Measurements from ENCODE around the gene BTBD8.
"Not testable (repeated sequence)": the region's sequence is repeated elsewhere in the genome, so short reads cannot be mapped to it uniquely, and the experiment has no call there.

Gene BTBD8

DNA sequence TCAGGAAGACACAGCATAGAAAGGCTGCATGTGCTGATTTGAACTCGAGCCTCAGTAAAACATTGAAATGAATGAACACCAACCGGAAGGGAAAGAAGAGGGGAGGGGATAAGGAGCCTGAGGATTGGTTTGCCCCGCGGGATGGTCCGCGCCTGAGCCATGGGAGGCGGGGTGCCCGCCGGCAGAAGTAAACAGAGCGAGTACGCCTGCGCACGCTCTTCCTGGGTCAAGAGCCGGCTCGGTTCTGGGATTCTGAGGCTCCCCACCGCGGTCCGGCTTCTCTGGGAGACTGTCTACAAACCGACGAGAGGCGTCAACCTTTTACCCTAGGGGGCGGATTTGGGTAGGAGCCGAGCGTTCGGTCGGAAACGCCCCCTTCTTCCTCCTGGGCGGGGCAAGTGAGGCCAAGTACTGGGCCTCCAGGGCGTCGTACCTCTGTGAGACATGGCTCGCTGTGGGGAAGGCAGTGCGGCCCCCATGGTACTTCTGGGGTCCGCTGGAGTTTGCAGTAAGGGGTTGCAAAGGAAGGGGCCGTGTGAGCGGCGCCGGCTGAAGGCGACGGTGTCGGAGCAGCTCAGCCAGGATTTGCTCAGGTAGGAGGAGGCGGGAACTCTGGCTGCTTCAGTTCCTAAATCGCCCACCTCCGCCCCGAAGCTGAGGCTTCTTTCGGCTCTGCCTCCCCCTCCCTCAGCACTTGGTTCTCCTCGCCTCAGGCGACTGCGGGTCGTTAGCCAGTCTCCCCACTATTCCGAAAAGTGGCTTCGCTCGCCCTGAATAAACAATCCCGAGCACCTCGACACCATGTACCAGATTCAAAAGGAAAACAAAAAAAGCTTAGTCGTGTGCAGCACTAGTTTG, at the start of gene BTBD8:
TSS of gene BTBD8 (plus strand) at position 218 of the 858 bp plus-strand sequence. CDS start at position 445, 227 bp downstream.
- peak; percentile 62 for DNase-seq (ENCODE audit: low spot score)

DNA sequence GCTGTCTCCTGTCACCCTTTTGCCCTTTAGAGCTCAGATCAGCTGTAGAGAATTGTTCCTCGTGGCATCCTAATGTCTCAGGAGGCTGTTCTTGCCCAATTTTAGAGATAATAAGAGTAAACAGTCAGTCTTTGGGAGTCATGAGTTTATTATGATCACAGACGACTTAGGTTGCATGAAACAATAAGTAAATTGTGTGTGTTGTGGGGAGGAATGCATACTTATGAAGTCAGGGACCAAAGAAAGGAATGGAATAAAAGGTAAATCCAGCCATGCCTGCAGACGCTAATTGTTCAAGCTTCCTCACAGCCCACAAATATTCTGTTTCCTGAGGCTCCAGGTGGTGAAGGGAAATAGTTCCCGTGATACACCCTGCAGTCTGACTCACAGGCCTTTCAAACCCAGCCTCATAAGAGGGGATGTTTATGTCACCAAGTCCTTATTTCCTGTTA, 49.5 kb upstream of the BTBD8 start:
- DNase-seq (ENCODE audit: low spot score), result no peak

DNA sequence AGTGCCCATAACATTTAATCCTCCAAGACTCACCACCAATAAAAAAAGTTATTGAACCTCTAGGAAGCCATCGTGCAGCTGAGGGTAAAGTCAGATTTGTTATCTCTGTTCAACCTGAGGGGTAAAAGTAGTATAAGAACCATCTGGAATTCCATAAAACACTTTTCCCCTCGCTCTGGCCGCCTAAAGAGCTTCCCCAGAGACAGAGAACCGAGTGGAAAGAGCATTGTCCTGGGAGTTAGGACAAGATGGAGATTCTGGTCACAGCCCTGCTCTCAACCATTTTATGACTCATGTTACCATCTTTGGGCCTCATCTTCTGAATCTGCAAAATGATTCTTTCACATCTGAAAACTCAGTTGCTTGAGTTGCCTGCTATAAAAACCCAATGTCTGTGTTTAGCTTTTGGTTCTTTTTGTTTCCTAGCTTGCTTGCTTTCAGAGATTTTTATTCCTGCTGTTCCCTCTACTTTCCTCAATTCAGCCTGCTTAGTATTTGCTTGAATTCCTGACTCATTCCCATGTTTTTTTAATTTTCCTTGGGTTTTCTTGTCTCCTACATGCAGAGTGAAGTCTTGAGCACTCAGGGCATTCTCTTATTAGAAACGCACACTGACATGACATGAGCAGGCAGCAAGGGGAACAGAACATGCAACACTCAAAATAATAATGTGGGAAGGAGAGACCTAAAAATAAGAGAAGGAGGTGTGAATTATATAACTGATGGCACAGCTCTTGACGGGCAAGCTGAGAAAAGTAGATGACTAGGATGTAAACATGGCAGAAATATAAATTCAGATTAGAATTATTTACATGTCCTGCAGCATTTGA, 48.6 kb upstream of the BTBD8 start:
- no peak for DNase-seq (ENCODE audit: low spot score)

DNA sequence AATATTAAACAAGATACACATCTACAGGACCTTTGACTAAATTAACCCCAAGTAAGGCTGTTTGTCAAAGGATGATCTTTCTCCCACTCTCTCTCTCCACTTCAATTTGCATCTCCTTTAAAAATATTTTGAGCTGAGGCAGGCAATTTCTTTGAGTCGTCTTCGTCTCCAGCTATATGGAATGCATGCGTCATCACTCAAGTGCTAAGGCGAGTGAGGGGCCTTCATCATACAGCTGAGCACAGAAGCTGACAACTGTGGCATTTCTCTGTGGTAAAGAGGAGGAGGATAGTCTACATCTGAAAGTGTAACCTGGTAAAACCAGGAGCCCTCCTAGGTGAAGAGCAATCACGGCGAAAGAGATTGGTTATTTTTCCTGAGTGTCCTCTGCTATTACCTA, 42.7 kb upstream of the BTBD8 start:
- DNase-seq (ENCODE audit: low spot score), result no peak

DNA sequence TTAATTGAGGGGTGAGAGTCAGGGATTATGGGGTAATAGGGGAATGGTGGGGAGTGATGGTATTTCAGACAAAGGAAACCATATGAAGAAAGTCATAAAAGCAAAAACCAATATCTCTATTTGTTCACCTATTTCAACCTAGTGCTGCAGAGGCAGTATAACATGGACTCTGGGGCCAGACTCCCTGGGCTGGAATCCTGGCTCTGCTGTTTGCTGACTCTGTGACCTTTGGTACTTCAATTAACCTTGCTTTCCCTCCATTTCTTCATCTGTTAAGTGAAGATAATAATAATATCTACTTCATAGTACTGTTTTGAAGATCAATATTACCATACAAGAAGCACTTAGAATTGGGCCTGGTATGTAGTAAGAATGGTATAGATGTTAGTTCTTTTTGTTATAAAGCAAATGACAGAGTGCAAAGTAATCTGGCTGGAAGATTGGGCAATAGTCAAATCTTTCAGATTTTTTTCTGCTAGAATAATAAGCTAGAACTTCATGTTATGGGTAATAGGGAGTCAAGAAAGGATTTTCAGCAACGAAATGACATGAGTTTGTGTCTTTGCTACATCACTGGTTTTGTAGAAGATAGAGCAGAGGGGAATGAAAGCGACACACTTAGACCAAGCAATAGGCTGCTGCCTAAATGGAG, 41.3 kb upstream of the BTBD8 start:
- DNase-seq (ENCODE audit: low spot score), result no peak

- DNase-seq (ENCODE audit: low spot score), result no peak
Measured at GRCh38 chr1:92040971-92041370, 39.2 kb upstream of the BTBD8 start.

DNA sequence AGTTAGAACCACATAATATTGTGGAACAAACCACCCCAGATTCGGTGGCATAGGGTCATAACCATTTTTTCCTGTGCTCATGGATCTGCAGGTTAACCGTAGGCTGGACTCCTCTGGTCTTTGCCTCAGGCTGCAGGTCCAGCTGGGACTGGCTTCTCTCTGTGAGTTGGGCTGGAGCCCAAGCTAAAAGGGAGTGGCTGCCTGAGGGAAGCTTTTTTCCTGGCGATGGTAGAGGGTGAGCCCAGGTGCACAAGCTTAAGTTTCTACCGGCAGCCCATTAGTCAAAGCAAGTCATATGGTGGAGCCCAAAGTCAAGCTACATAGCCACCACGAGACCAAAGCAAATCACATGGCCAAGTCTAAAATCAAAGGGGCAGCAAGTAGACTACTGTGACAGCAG, 36.5 kb upstream of the BTBD8 start:
- no peak for DNase-seq (ENCODE audit: low spot score)

DNA sequence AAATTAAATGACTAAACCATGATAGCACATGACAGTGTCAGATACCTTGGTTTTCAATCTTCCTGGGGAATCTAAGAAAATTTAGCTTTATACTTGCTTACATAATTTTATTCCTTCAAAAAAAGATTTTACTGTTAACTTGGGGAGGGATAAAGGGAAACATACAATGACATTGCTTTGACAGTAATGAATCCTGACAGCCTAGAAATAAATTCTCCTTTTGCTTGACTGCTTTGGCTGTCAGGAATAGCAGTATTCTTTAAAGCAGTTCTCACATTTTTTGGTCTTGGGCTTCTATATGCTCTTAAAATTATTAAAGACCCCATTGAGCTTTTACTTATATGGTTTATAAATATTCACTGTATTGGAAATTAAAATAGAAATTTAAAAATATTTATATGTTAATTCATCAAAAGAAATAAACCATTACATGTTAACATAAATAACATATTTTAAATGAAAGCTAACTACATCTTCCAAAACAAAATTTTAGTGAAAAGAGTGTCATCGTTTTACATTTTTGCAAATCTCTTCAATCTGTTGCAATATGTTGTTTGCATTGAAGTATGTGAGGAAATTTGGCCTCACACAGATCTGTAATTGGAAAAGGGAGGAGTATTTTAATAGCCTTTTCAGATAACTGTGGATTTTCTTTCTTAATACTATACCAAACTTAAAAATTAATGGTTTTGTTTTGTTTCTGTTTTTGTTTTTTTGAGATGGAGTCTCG, 34.2 kb upstream of the BTBD8 start:
- DNase-seq (ENCODE audit: low spot score), result no peak

DNA sequence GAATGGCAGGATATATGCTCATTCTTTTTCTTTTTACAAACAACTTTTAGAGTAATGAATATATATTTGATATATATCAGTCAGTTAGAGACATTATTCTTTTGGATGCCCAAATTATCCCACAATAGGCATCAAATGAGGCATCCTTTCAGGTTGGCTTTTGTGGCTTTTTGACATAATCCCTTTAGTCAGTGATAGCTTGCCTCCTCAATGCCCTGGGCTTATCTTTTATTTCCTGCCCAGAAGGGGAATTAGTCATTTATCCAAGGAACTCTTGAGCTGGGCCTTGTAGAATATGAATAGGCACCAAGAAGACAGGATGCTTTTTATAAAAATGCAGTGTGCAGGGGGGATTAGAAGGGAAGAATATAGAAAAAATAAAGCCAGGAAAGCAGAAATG, 28.2 kb upstream of the BTBD8 start:
- no peak for DNase-seq (ENCODE audit: low spot score)

GRCh38 chr1:92065042-92065441, 15.1 kb upstream of the BTBD8 start:
- no peak for DNase-seq (ENCODE audit: low spot score)

DNA sequence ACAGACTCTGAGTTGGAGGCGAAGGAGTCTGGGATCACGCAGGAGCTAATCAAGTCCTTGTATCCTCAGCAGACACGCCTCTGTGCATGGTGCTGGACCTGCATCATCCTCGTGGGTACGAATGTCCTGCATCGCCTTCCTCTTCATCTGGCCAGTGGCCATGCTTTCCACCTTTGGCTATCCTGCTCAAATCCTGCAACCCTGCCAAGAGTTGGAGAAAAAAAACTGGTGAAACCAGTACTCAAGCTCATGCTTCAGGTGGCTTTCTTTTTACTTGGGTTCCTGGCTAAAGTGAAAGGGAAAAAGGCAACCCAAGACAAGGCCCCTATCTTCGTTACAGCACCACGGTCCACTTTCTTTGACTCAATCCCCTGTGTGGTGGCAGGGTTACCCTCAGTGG, 13.8 kb upstream of the BTBD8 start:
- DNase-seq (ENCODE audit: low spot score), result no peak

DNA sequence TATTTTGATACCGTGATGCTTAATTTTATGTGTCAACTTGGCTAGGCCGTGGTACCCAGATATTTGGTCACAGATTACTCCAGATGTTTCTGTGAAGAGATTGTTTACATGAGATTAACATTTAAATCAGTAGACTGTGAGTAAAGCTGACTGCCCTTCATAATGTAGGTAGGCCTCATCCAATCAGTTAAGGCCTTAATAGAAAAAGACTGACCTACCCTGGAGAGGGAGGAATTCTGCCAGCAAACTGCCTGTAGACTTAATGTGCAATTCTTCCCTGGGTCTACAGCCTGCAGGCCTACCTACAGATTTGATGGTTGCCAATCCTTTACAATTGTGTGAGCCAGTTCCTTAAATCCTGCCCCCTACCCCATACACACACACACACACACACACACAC, 9.3 kb upstream of the BTBD8 start:
- DNase-seq (ENCODE audit: low spot score), result no peak

DNA sequence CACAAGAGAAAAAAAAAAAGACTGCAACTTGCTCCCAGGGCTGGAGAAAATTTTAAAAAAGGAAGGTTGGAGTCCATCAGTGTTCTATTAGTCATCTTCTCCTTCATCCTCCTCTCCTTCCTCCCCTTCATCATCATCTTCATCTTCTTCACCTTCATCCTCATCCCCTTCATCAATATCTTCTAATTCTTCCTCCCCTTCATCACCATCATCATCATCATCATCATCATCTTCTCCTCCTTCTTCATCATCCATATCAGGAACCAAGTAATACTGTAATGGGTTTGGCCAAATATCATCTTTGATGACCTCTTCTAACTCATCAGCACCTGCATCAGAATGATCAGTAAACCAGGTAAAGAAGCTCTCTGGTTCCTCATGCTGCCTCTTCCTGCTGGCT, 5.7 kb upstream of the BTBD8 start:
- DNase-seq (ENCODE audit: low spot score), result not testable (repeated sequence)

GRCh38 chr1:92075311-92075710, 4.8 kb upstream of the BTBD8 start, which contains the start of gene SETSIP:
Gene SETSIP, minus strand, starts transcription at chr1:92075411. Its CDS starts 0 bp downstream, at chr1:92075411.
- no peak for DNase-seq (ENCODE audit: low spot score)

GRCh38 chr1:92076363-92076762, 3.8 kb upstream of the BTBD8 start:
- DNase-seq (ENCODE audit: low spot score), result no peak

DNA sequence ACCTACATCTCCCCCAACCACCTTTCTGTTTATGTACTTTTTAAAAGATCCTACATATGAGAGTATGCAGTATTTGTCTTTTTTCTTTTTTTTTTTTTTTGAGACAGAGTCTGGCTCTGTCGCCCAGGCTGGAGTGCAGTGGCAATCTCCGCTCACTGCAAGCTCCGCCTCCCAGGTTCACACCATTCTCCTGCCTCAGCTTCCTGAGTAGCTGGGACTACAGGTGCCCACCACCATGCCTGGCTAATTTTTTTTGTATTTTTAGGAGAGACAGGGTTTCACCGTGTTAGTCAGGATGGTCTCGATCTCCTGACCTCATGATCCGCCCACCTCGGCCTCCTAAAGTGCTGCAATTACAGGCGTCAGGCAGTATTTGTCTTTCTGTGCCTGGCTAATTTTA, 2.1 kb upstream of the BTBD8 start:
- DNase-seq (ENCODE audit: low spot score), result not testable (repeated sequence)

DNA sequence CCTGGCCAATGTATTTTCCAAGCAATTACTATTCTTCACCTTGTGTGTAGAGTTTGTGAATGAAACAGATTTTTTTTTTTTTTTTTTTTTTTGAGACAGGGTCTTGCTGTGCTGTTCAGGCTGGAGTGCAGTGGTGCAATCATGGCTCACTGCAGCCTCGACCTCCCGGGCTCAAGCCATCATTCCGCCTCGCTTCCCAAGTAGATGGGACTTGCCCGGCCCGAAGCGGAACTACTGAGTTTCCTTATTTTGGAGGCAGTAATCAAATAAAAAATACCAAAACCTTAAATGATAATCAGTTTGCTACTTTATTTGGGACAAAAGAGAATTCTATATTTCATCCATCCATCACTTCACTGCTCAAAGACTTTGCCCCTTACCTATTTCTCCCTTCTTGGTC, 704 bp upstream of the BTBD8 start:
- no peak for DNase-seq (ENCODE audit: low spot score)

- DNase-seq (ENCODE audit: low spot score), result no peak
Measured at GRCh38 chr1:92081031-92081430, 886 bp downstream of the BTBD8 start.

DNA sequence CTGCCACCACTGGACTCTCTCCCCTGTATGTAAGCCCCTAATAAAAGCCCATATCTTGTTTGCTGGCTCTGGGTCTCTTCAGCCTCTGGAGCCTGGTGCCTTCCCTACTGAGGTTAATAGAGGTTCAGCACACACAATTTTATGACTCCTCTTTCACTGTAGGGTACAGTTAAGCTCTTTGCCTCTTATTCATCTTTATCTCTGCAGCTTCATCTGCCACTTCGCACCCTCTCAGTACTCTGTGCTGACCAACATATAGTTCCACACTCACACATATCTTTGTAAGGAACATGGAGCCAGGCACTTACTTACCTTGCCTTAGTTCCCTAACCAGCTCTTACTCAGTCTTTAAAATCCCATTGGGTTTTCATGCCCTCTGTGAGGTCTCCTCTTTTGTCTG, 4.5 kb downstream of the BTBD8 start:
- no peak for DNase-seq (ENCODE audit: low spot score)

DNA sequence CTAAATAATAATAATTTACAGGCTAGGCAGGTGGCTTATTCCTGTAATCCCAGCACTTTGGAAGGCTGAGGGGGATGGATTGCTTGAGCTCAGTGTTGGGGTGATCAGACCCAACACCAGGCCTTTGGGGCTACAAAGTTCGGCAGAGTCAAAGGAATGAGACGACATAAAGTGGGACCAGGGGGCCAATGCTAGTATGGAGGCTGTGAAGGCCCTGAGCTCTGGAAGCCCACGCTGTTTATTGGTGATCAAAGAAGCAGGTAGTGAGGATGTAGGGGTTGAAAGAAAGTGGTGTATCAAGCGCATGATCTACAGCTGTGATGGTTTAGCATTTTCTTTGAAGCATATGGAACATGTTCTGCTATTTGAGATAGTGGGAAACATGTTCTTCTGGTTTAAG, 5.6 kb downstream of the BTBD8 start:
- DNase-seq (ENCODE audit: low spot score), result no peak

- no peak for DNase-seq (ENCODE audit: low spot score)
Measured at GRCh38 chr1:92087542-92087941, 7.4 kb downstream of the BTBD8 start.

DNA sequence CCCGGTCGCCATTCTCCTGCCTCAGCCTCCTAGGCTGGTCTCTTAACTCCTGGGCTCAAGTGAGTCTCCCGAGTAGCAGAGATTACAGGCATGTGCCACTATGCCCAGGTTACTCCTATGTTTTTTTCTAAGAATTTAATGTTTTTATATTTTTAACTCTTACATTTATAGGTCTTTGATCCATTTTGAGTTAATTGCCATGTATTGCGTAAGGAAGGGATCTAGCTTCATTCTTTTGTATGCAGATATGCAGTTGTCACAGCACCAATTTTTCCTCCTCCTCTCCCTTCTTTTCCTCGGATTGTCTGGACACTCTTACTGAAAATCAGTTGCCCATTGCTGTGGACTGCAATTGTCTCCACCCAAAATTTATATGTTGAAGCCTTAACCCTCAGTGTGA, 11.5 kb downstream of the BTBD8 start:
- DNase-seq (ENCODE audit: low spot score), result no peak

Data from HuH-7.5 (cell line).